Lower lobe of right lung (tissue), 2 donors: ENCODE data around the gene PLA2G4A. TPM values are rescaled to one million over a fixed set of nuclear protein-coding genes. Genes with fewer than 3 reads are reported as not detected.

Experiments
- ATAC-seq, 2 donors: fragments of 200-7000 bp; cut with Tn5 transposase; one replicate each; pipeline ENCODE4 v1.9.1; 2020 to 2022; ENCODE audit warnings: mild to moderate bottlenecking in 2 of 2, moderate library complexity in 2 of 2
- DNase-seq: peaks from one replicate; pipeline ENCODE4 v3.0.0-alpha.2; 2020
- H3K27ac ChIP-seq: fragments of 200-600 bp; one replicate; pipeline ENCODE4 v1.8.0; 2022
- H3K27me3 ChIP-seq: fragments of 200-600 bp; one replicate; pipeline ENCODE4 v1.8.0; 2022; ENCODE audit warnings: low read depth
- H3K36me3 ChIP-seq: fragments of 200-600 bp; one replicate; pipeline ENCODE4 v1.8.0; 2022; ENCODE audit warnings: mild to moderate bottlenecking
- H3K4me1 ChIP-seq: fragments of 200-600 bp; one replicate; pipeline ENCODE4 v1.8.0; 2022
- H3K4me3 ChIP-seq: fragments of 200-600 bp; one replicate; pipeline ENCODE4 v1.8.0; 2022; ENCODE audit warnings: mild to moderate bottlenecking
- H3K9me3 ChIP-seq: fragments of 200-600 bp; one replicate; pipeline ENCODE4 v1.8.0; 2022
- CTCF ChIP-seq: fragments of 200-600 bp; IDR thresholded peaks from one replicate; pipeline ENCODE4 v1.8.0; 2022; ENCODE audit warnings: antibody characterized with exemption, mild to moderate bottlenecking
- intact Hi-C: fragments of 100-400 bp; cut with DNase I; formaldehyde crosslinking; loops from one replicate; pipeline ENCODE4 v1.11.0; 2022
- long read RNA-seq: library from polyadenylated mRNA; unstranded; transcript quantifications from one replicate; pipeline ENCODE4 v2.0.0, GENCODE V29; 2021
- total RNA-seq: library from RNA; stranded (reverse); fragmentation: NEBNext Ultra II Directional; extraction: Animal tissue kit (Norgen Biotek cat#: 25700); gene quantifications from one replicate; pipeline ENCODE4 v1.2.1, GENCODE V29; 2021
- donor health status: DM: no; HTN: yes; CAD: no; lungs with severe emphysema.

Gene PLA2G4A
- 10.1 TPM for total RNA-seq
- long read RNA-seq, transcript PLA2G4A-201 (18 exons, 2,875 nt): major isoform, 8 of 8 reads
- long read RNA-seq, partial matches to known transcripts: 0 of 8 reads
- long read RNA-seq, other reads (novel, unspliced or antisense): 0 of 8 reads

DNA sequence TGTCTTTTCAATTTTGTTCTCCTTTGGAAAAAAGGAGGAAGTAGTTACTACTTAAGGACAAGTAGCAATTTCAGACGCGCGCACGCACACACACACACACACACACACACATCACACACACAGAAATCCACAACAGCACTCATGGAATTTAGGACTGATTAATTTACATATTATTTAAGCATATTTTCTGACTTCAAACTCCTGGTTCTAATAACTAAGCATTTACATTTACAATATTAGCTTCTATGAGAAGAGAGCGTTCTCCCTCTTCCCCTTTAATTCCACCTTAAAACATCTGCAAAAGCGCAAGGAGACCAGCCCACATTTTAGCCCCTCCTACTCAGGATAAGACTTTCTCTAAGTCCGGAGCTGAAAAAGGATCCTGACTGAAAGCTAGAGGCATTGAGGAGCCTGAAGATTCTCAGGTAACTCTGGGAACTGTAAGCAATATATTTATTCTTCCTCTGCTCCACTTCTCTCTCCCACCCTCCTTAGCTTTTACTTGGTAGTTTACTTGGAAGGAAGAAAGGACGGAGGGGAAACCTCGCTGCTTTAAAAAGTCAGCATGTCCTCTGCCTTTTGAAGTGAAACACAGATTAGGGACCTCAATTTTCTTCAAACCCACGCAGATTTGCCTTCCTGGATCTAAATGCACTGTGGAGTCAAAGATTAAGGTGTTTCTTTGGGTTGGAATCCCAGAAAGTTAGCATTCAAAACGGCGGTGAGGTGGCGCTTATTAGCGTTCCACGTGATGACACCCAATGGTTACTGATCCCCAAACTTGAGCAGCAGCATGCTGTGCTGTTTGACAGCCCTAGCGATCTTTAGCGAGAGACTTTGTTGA lies at the start of gene PLA2G4A:
Gene PLA2G4A, plus strand, starts transcription at position 339 of the 844 bp plus-strand sequence. CDS start 25,406 bp downstream, outside the sequence.
- Histone ChIP-seq H3K4me1 (no peaks in the 10 kb centered on the region), H3K4me3 (peak within 1 kb of the TSS; percentile 69), H3K36me3 (no peaks in the 10 kb centered on the region), H3K27ac (peak within 1 kb of the TSS; percentile 85), H3K9me3 (no peaks in the 10 kb centered on the region), H3K27me3 (no peaks in the 10 kb centered on the region)
- ATAC-seq (peak; percentile 94 to 97), DNase-seq (peak; percentile 69)
- intact Hi-C loops: no loop called here
- TF ChIP-seq CTCF: no peak

DNA sequence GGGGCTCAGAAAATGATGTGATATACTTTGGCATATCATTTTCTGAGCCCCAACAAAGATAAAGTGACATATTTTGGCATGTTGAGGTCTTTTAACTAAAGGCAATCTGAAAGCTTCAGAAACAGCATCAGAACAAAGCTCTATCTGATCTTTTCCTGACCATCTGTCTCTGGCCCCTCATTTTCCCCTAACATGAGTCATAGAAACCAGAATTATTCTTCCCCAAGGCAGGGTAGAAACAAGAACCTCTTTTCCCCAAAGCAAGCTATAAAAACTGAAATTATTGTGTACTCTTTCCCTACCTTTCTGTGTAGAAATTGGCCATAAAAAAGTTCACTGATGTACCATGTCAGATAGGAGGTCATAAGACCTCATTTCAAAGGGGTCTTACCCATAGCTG lies 48.7 kb upstream of the PLA2G4A start:
- no peaks in the 10 kb centered on the region for H3K4me1 ChIP-seq
- ATAC-seq: no peak
- intact Hi-C loops: no loop called here
- no peaks in the 10 kb centered on the region for H3K36me3 ChIP-seq
- DNase-seq: no peak
- H3K9me3 ChIP-seq: no peaks in the 10 kb centered on the region
- no peak overlapping the region for H3K4me3 ChIP-seq
- H3K27me3 ChIP-seq: no peaks in the 10 kb centered on the region
- H3K27ac ChIP-seq: no peak overlapping the region
- no peak for TF ChIP-seq CTCF

DNA sequence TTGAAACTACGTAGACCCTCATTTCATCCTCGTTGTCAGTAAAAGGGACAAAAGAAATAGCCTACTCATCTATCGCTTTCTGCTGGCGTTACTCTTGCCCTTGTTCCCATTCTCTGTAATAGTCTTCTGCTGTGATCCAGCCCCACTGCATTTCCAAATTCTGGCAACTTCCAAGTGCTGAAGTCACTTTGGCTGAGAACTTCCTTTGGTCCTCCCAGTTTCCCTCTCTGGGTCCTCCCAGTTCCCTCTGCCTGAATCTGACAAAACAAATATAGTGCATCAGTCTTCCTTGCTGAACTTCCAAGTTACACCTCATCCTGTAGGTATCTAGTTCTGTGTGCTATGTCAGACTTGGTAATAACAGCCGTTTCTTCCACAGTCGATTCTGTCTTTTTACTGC lies 47.0 kb upstream of the PLA2G4A start:
- H3K27ac ChIP-seq: no peak overlapping the region
- DNase-seq: no peak
- H3K4me1 ChIP-seq: no peaks in the 10 kb centered on the region
- no peak for ATAC-seq
- H3K9me3 ChIP-seq: no peaks in the 10 kb centered on the region
- H3K4me3 ChIP-seq: no peak overlapping the region
- TF ChIP-seq CTCF: no peak
- intact Hi-C loops: no loop called here
- no peaks in the 10 kb centered on the region for H3K36me3 ChIP-seq
- H3K27me3 ChIP-seq: no peaks in the 10 kb centered on the region

GRCh38 chr1:186782791-186783190 lies 46.0 kb upstream of the PLA2G4A start:
- intact Hi-C loops: no loop called here
- Histone ChIP-seq H3K9me3 (no peaks in the 10 kb centered on the region), H3K27ac (no peak overlapping the region), H3K4me1 (no peaks in the 10 kb centered on the region), H3K36me3 (no peaks in the 10 kb centered on the region), H3K27me3 (no peaks in the 10 kb centered on the region), H3K4me3 (no peak overlapping the region)
- TF ChIP-seq CTCF: no peak
- DNase-seq: no peak
- ATAC-seq: no peak

DNA sequence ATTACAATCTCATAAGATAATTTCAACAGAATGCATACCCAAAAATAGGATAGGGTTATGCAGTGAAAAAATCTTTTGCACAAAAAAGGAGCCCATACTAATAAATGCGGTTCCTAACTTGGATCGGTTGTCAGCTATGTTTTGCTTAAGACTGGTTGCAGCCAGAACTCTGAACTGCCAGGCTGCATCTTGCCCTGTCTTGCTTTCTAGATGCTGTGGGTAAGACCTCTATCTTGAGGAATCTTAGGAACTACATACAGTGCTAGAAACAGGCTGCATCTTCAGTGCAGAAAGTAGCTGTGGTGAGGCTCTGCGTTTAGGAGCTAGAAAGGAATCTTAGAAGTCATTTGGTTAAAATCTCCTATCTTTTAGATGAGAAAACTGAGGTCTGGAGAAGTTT lies 45.6 kb upstream of the PLA2G4A start:
- TF ChIP-seq CTCF: no peak
- Histone ChIP-seq H3K36me3 (no peaks in the 10 kb centered on the region), H3K27ac (no peak overlapping the region), H3K27me3 (no peaks in the 10 kb centered on the region), H3K4me3 (no peak overlapping the region), H3K4me1 (no peaks in the 10 kb centered on the region), H3K9me3 (no peaks in the 10 kb centered on the region)
- ATAC-seq: no peak
- DNase-seq: no peak
- intact Hi-C loops: no loop called here
